Activated CD8-positive, alpha-beta memory T cell treated with anti-CD3 and anti-CD28 coated beads, Interleukin-2, amount 50 U/mL, for 24 hours (primary cell): ENCODE data around the gene TTLL6.
"Not testable (repeated sequence)": the region's sequence is repeated elsewhere in the genome, so short reads cannot be mapped to it uniquely, and the experiment has no call there.

Experiments
- DNase-seq: peaks from one replicate; pipeline ENCODE4 v3.0.0-alpha.2; 2020; ENCODE audit errors: extremely low read depth

The TTLL6 gene

DNA sequence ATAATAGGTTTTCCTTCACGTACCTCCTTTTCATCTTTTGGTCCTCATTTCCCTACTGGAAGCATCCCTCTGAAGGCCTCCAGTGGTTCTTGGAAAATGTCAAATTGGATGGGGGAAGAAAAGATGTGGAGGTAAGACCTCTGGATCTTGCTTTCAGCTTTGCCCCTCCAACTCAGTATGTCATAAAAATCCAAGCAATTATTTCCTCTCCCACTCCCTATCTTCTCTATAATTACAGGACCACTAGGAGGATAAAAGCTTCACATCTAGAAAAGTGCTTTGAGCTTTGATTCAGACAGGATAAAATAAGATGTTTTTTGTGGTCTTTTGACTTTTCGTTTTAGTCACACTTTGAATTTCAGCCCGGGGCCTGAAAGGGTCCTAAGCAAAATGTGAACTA, 1.7 kb downstream of the TTLL6 start:
- DNase-seq, result no peak

DNA sequence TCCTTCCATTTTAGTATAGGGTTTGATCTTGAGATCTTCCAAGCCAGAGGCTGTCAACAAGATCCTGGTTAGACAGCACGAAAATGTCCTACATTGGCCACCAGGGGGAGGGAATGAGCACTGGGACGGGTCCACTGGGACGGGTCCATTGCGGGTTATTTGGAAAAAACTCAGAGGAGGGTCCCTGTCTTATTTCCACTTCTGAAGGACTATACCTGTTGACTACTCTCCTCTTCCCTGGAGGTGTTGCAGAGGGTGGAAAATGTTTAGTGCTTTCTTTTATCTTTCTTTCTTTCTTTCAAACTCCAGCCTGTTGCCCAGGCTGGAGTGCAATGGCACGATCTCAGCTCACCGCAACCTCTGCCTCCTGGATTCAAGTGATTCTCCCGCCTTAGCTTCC, 2.5 kb downstream of the TTLL6 start:
- DNase-seq, result no peak

DNA sequence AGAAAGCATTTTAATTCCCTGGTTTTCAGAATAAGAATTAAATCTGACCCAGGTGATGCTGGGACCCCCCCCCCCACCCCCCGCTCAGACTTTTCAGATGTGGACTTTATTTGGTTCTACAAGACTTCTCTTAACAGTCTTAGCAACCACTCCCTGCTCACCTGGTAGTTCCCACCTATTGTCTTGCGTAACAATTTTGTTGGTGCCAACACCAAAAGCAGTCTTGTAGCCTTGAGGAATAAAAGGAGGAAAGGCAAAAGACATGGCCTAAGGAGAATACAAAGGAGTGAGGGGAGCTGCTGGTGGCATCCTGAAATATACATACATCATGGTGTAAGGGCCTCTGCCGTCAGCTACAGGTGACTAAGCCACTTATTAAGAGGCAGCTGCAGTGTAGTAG, 5.0 kb downstream of the TTLL6 start:
- no peak for DNase-seq

DNA sequence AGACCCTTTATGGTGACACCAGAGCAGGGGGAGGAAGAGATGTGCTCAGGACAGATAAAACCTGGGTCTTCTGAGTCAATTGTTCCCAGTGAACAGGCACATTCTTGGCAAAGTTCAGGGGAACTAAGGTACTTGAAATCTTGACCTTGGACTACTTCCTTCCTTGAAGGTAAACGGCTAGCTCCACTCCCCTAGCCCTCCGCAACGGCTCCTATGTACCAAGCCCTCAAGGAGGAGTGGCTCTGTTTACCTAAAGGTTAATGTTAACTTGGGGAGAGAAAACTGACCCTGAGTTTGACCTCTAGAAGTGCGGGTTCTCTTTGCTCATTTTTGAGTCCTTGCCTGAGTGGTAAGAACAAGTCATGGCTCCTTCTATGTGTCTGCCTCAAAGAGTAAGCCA, 7.8 kb downstream of the TTLL6 start:
- DNase-seq, result no peak

DNA sequence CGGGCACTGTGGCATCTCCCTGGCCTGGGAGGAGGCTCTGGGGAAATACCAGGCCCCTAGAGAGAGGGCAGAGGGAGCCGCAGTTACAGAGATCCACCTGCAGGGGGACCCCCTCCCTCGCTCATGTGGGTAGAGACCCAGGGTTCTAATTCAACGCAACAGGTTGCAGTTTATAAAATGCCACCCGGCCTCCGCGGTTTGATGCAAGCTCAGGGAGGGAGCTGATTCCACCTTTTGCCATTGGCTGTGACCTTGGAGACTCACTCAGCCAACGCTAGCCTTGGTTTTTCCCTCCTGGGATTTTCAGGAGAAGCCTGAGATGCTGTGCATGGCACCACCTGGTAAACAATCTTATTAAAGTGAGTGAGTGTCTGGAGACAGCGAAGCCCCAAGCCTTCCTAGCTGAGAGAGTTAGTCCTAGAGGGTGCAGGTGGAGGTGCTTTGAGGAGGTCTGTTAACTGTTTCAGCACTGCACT, 12.1 kb downstream of the TTLL6 start:
- DNase-seq, result peak; percentile 29

DNA sequence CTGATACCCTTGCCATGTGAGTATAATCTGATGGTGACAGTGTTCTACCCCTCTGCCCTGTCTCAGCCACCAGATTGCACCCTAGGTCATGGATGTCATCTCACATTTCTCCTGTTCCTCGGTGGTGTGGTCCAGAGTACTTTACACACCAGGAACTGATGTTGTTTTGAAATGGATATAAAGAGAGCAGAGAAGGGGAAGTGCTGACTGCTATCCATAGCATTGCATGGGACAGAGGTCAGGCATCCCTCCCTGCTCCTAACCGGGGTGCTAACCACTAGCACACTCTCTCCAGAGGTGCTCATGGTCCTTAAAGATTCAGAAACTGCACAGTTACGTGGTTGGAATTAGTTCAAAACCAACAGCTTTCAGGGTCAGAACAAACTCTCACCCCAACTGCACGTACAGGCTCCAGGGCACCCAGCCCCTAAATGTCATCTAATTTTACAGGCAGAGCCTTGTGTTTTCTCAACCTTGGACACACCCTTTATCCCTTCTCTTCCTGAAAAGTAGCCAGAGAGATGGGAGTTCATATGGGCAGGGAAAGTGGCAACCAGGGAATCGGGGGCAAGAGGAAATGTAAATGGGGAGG, 16.3 kb downstream of the TTLL6 start:
- DNase-seq, result no peak

DNA sequence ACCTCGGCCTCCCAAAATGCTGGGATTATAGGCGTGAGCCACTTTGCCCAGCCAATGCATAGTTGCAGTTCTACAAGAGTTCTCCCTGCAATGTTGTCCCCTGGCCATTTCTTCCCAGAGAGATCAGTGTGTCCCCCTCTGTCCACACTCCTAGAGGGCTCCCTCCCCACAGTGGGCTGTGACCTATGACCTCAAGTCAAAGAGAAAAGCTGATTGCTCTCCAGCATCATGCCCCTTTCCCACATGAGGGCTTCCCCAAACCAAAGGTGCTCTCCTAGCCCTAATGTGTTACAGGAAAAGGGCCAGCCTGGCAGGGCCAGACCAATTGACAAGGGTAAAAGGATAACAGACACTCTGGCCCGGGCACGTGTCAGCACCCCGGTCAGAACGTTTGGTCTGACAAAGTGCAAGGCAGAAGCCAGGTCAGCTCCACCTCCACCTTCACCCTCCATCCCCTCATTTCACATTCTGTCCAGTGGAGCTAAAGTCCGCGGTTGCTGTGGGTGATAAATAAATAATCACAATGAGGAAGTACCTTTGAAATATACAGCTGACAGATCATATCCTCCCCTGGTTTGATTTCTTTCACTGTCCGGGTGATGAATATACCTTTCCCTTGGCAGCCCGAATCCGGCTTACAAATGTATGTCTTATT, 17.8 kb downstream of the TTLL6 start:
- DNase-seq, result no peak

DNA sequence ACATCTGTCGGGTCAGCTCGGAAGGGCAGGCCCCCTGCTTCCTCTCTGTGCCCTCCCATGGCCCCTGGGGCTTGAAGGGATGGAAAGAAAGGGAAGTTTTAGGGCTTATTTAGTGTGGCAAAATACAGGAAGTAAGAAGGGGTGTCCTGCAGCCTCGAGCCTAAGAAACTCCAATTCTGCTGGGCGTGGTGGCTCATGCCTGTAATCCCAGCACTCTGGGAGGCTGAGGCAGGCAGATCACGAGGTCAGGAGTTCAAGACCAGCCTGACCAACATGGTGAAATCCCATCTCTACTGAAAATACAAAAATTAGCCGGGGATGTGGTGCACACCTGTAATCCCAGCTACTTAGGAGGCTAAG, 20.9 kb downstream of the TTLL6 start:
- not testable (repeated sequence) for DNase-seq

DNA sequence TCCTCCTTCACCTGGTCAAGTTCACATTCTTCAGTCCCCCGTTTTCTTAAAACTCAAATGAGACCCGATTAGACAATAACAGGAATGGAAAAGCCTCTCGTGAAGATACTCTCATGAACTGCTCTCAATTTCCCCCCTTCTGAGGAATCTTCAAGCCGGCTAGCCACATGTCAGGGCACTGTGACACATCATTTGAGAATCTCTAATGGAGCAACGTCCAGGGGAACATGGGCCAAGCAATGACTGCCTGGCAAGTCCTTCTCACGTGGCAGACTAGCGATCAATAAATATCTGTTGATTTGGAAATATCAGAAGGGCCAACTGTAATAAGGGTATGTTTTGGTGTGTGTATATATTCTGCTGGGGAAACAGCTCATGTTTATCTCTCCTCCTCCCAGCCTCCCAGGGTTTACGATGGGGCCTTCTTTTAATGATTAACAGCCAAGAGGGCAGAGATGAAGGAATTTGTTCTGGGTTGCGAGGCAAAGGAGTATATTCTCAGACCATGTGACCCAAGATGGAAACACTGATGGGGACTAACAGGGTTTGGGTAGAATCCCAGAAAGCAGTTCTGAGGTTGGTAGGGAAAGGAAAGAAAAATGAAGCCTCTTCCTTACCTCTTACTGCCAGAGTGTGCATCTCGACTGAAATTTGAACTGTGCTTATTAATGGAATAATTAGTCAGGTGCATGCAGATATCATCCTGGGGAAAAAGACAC, 21.4 kb downstream of the TTLL6 start:
- DNase-seq, result no peak

DNA sequence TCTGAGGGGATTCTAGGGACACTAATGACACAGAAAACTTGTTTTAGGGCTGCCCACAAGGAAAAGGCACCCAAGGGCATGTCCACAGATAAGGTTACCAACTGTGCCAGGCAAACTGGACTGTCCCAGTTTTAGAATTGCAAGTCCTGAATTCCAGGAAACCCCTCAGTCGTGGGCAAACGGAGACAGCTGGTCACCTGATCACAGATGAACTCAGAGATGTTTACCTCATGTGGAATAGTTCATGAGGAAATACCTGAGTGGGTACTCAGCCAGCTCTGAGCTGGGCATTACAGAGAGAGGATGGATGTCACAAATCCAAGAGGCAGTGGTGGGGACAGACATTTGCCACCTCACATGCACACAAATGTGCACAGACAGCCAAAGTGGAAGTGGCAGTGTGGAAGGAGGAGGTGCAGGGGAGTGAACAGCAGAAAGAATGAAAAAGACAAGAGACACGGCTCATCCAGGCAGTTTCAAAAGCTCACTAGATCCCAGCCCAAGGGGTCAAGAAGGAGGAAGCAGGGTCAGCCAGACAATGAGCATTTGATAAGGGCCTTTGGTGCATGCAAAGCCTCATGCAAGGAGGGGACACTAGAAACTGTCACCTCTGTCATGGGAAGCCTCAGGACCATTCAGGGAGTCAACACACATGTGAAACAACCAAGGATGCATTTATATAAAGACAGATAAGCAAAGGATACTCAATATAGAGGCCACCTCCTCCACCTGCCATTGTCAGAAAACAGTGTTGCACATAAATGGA, 24.8 kb downstream of the TTLL6 start:
- DNase-seq, result no peak

DNA sequence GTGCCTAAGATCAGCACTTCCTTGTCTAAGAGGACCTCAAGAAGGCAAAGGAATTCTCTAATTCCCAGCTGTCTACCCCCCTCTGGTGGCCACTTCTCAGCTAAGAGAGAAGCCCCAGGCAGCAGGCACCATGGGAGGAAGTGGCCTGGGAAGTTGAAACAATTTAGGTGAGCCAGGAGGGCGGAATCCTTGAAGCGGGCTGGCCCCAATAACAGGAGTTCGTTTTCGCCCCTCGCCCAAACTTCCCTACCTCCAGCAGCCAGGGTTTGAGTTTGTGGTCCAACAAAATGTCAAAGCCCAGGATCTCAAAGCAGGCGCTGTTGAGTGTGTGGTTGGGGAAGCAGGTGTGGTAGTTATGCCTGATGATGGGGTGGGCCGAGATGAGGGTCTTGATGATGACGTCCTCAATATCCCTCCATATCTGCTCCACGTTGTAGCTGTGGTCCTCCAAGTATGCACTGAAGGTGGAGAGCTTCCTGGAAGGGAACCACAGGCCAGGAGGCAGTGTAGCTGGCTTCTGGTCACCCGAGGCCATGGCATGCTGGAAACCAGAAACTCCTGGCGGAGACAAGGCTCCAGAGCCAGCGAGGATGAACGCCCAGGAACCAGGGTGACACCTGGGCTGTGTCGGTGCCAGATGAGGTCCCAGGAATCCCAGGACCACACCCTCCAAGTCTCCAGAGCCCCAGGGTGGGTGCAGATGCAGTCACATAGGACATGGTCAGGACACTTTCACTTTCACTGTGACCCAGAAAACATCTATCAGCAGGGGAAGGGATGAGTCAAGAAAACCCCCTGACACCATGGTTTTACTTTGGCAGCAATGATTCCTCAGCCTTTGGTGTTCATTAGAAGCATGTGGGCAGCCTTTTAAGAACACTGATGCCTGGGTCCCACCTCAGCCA, 25.6 kb downstream of the TTLL6 start:
- DNase-seq, result no peak

DNA sequence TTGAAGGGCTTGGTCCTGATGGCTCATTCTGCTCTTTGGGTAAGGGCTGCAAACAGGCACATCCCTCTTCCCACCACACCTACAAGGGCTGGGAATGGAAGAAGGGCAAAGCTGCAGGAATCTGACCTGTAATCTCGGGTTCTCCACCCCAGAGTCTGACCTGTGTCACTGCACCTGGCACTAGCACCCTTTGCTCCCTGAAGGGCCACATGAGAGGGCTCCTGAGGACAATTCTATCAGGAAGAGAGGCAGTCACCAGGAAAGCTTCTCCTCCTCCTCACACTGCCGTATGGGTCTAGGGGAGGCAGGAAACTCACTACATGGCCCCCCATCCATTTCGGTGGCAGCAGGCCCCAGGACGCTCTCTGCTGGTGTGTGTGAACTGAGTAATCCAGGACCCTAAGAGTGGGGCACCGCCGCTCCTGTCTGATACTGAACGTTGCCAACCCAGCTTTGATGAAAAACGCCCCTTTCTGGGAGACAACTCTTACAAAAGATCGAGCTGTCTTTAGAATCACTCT, 26.4 kb downstream of the TTLL6 start:
- DNase-seq, result no peak

DNA sequence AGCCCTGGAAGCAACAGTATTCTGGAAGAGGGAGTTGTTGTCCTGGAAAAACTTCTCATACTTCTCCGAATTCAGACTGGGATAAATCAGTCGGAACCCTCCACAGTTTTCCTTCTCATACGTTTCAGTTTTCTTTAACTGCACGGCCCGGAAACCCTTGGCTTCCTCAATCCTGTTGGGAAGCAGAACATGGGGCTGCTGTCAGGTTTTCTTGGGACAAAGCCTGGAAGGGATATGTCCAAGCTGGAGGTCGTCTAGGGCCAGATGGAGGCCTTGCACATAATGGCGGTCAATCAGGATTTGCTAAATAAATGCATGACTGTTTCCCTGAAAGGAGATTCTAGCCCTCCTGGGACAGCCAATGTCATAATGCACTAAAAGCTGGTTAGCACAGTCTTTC, 29.2 kb downstream of the TTLL6 start:
- no peak for DNase-seq

DNA sequence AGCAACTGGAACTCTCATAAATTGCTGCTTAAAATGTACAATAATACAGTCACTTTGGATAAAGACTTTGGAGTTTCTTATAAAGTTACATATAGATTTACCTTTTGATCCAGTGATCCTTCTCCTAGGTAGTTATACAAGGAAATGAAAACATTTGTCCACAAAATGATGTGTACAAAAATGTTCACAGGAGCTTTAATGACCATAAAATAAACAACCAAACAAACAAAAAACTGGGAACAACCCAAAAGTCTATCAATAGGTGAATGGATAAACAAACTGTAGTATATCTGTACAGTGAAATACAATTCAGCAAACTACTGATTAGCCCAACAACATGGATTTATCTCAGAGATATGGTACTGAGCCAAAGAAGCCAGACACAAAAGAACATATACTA, 37.6 kb downstream of the TTLL6 start:
- no peak for DNase-seq

DNA sequence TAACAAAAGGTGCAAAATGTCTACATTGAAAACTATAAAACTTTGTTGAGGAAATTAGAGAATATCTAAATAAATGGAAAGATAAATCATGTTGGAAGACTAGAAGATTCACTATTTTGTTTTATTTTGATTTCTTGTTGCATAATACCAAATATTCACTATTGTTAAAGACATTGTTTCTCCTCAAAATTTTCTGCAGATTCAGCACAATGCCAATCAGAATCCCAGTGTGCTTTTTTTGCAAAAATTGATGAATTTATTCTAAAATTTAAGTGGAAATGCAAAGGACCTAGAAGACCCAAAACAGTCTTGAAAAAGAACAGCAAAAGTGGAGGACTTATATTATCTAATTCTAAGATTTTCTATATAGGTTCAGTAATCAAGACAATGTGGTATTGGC, 40.4 kb downstream of the TTLL6 start:
- no peak for DNase-seq

DNA sequence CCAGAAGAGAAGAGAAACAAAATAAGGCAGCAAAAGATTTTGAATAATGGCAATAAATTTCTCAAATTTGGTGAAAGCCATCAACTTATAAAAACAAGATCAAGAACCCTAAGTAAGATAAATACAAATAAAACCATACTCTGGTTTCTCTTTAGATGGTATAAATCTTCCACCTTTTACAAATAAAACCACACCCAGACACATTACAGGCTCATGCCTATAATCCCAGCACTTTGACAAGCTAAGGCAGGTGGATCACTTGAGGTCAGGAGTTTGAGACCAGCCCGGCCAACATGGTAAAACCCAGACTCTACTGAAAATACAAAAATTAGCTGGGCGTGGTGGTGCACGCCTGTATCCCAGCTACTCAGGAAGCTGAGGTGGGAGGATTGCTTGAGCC, 43.8 kb downstream of the TTLL6 start:
- no peak for DNase-seq

DNA sequence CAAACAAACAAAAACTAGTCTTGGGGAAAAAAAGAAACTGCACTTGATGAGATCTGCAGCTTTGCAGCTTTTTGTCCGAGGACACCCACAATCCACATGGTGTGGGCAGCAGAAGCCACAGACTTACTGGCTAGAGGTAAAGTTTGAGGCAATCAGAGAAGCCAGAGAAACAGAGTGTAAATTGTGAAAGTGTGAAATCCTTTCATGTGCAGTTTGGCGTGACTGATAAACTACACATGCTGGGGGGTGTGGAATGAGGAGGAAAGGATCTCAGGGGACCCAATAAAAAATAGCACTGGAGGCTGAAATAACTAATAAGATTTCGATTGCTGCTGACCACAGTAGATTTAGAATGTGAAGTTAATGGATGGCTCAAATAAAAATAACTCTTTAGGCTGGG, 46.1 kb downstream of the TTLL6 start:
- DNase-seq, result no peak

DNA sequence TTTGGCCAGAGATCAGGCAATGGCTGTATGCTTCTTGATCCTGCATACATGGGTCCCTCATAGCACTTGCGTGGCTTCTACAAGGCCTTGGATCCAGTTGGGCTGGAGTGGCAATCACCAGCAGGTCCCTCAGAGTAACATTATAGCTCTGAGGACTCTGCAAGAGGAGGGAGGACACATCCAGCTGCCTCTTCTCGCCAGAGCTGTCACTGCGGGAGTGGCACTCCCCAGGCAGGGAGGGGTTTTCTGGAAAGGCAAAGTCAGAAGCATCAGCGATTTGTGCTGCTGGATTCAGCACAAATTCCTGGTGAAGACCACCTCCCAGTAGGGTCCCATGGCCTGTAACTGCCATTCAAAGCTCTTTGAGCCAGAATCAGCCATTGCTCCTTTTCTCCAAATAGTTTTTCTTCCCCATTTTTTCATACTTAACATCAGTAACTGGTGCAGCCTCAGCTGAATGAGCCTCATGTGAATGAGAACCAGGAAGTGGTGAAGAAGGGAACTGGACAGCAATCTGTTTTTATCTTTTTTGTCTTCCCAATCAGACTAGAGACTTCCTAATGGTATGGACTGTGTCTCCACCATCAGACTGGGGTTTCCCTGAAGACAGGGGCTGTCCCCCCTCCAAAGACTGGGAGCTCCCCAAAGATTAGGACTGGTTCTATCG, 47.9 kb downstream of the TTLL6 start:
- DNase-seq, result no peak

DNA sequence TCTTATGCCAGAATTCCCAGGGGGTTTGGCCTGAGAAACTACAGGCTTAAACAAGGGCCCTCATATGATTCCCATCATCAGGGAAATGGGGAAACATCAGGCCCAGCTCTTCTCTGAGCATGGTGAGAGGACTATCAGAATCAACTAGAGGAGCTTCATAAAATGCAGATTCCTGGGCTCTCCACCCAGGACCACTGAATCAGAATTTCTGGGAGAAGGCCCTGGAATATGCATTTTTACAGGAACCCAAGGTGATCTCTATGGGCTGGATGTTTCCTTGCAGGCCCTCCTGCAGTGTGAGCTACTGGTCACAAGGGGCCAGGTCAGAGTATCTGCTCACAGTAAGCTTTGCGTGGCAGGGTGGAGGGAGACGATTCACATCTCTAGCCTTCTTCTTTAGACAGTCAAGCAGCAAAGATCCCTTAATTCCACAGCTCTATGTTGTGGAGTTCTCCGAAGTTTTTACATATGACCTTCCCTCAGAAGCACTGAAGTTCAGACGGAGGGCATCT, 49.7 kb downstream of the TTLL6 start:
- no peak for DNase-seq

DNA sequence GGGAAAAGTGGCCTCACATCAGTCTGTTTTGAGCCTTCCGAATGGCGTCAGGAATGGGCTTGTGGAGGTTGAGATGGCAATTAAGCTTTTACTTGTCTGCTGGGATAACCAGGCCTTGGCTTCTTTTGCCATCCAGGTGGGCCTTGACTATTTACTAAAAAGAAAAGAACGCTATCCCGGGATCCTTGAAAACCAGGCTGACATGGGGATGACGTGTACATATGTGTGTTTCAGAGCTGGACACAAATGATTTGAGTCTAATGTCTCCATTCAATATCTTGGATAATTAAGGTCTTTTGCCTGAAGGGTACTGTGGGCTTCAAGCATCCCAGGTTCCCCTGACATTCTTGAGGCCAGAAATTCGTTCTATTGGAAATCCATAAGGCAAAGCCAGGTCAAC, 55.9 kb downstream of the TTLL6 start:
- no peak for DNase-seq

DNA sequence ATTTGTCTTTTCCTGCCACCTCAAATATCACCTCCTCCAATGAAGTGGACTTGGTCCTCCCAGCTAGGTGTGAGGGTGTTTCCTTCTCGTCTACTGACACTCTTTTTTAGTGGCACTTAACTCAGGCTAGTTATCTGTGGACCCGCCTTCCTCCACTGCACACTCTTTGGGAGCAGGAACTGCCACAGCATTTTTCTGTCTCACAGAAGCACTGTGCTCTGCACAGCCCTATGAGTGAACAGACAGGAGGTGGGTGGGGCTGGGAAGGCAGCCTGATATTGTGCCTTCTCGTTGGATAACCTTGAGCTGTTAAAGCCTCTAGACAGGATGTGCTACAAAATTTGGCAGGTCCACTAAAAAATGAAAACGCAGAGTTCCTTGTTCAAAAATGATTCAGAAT, 56.6 kb downstream of the TTLL6 start:
- DNase-seq, result no peak
